ENCODE measurements around the gene WSCD2.
"Not testable (repeated sequence)": the region's sequence is repeated elsewhere in the genome, so short reads cannot be mapped to it uniquely, and the experiment has no call there.

Gene WSCD2

DNA sequence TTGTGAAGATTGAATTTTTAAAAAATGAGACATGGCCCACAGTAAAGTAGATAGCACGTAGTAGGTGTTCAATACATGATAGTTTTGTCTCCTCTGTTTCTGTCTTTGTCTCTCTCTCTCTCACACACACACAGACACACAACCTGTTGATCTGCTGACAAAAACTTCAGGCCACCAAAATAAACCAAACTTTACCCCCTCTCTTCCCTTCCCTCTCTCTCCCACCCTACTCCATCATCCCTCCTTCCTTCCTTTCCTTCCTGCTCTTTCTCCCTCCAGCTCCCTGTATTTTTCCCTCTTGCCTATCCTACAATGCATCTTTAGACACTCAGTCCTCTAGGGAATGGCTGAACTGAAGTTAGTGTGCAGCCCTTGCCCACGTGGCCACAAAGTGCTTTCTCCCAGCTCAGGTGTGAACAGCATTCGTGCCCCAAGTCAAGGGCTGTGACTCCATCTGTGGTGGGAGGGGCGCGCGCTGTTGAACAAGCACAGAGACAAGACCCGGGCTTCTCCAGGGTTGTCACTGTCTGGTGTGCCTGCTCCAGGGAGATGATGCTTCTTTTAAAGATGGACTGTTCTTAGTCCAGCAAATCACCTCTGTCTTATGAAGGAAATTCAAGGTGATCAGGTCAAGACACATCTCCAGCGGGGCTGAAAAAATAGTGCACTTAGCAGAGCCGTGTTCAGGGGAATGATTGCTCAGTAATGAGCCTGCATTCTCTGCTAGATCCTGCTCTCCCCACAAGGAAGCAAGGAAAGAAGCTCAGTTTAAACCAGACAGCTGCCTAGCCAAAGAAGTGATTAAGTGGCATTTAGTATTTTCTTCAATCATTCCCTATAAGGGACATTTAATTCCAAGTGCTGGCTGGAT, 75.3 kb downstream of the WSCD2 start:
- DNase-seq, result no peak

- DNase-seq, result no peak
These were observed 76.8 kb downstream of the WSCD2 start for GRCh38 chr12:108205864-108206263.

- DNase-seq, result no peak
These were observed 79.0 kb downstream of the WSCD2 start for GRCh38 chr12:108207791-108208730.

DNA sequence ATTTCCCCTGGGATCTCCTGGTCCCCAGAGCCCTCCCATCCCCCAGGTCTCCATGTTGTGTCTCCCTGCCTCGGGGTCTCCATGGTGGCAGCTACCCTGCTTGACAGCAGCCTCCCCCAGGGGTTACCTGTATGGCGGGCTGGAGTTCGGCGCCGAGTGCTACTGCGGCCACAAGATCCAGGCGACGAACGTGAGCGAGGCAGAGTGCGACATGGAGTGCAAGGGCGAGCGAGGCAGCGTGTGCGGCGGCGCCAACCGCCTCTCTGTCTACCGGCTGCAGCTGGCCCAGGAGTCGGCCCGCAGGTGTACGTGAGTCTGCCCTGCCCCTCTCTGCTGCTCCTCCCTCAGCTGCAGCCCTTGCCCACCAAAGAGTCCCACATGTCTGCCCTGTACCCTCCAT, 80.9 kb downstream of the WSCD2 start:
- no peak for DNase-seq

DNA sequence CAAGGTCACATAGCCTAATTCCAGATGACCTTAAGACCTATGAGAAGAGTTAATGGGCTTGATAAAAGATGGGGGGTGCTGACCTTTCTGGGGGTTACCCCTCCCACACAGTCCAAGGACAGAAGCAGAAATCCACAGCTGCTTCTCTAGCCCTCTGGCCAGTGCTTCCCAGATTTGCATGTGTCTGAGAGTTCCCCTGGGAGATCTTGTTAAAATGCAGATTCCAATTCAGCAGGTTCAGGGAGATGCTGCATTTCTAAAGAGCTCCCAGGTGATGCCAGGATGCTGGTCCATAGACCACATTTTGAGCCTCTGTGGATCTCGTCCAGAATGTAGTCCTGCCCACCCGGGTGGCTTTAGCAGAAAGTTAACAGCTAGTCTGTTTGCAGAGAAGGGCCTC, 82.1 kb downstream of the WSCD2 start:
- DNase-seq, result no peak

DNA sequence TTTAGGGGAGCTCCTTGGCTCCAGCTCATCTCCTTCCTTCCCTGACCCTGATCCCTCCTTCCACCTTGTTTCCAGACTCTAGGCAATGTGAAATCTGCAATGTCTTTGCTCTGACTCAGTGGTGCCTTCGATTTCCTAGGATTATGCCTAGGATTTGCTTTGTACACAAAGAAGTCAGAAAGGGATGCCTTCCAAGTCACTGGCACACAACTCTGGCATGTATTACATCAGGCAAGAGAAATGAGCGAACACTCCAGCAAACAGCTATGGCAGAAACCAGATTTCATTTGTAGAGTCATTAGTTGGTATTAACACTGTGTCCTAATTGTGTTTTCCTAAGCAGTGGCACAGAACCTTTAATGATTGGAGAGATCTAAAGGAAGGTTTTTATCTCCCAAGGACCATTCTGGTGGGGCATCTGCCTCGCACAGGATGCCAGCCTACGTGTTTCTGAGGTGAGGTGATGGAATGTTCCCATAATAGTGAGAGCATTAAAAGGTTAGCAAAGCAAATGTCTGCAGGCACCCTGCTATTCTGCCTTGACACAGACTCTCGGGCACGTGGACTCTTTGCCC, 84.9 kb downstream of the WSCD2 start:
- no peak for DNase-seq

DNA sequence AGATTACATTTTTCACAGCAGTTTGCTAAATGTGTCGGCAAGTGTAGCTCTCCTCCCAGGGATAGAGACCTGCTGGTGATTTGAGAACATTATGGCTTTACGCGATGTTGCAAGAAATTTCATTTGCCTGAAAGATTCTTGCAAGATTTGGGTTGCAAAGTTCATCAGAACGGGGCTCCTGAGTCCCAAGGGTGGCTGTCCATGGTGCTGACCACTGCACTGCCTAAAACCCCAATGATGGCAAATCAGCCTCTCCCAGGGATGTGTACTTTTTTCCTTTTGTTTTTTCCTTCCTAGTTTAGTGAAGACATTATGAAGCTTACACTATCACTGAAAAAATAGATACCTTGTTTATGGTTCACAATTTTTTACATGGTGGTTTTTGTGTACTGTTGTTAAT, 85.4 kb downstream of the WSCD2 start:
- DNase-seq, result peak; percentile 6

- DNase-seq, result no peak
These were observed 86.4 kb downstream of the WSCD2 start for GRCh38 chr12:108215458-108215857.

GRCh38 chr12:108218921-108219320, 89.8 kb downstream of the WSCD2 start:
- no peak for DNase-seq

GRCh38 chr12:108225101-108225500, 96.0 kb downstream of the WSCD2 start:
- DNase-seq, result not testable (repeated sequence)

- no peak for DNase-seq
These were observed 97.8 kb downstream of the WSCD2 start for GRCh38 chr12:108226866-108227265.

GRCh38 chr12:108228746-108229145, 99.7 kb downstream of the WSCD2 start:
- no peak for DNase-seq

- DNase-seq, result no peak
These were observed 102.2 kb downstream of the WSCD2 start for GRCh38 chr12:108231109-108231905.

GRCh38 chr12:108231909-108232434, 102.9 kb downstream of the WSCD2 start:
- no peak for DNase-seq

- DNase-seq, result no peak
These were observed 103.5 kb downstream of the WSCD2 start for GRCh38 chr12:108232565-108232964.

- DNase-seq, result no peak
These were observed 105.1 kb downstream of the WSCD2 start for GRCh38 chr12:108234158-108234557.

GRCh38 chr12:108235197-108235984, 106.3 kb downstream of the WSCD2 start:
- no peak for DNase-seq

DNA sequence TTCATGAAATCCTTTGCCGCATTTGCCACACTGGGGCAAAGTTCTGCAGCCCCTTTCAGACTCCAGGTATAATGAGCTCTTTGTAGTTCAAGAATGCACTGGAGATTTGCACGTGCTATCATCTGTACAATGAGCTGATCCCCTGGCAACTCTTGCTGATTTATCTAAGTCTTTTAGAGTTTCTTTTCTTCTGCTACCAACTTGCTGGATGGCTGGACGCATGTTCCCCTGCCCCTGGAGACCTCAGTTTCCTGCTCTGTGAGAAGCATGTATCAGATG, 106.8 kb downstream of the WSCD2 start:
- DNase-seq, result no peak

DNA sequence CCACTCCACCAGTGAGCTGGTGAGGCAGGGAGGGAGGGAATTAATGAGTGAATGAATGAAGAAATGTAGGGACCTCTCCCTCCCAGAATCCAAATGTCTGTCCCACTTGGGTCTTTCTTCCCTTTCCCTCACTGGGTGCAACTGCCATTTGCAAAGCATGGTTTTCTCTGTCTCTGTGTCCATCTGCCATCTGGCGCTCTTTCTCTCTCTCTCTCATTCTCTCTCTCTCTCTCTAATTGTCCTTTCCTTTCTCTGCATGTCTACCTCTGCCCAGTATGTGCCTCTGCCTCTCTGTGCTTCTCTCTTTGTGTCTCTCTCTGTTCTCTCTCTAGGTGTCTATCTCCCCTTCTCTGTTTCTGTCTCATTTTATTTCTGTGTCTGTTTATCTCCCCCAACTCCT, 107.3 kb downstream of the WSCD2 start:
- DNase-seq, result no peak

GRCh38 chr12:108237272-108237671, 108.2 kb downstream of the WSCD2 start:
- no peak for DNase-seq

DNA sequence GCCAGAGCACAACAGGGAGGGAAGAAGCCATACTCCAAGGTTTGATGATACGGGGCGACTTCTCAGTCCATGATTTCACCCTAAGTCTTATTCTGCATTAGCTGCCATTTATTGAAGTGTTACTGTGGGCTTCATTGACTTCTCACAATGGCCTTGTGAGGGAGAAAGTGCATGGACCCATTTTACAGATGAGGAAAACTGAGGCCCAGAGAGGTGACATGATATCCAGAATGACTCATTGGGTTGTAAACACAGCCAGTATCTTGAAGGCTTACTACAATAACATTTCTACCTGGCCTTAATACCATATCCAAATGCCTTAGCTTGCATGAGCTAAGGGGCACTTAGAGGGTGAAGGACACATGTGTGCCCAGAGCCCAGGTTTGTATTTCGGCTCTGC, 109.4 kb downstream of the WSCD2 start:
- no peak for DNase-seq

DNA sequence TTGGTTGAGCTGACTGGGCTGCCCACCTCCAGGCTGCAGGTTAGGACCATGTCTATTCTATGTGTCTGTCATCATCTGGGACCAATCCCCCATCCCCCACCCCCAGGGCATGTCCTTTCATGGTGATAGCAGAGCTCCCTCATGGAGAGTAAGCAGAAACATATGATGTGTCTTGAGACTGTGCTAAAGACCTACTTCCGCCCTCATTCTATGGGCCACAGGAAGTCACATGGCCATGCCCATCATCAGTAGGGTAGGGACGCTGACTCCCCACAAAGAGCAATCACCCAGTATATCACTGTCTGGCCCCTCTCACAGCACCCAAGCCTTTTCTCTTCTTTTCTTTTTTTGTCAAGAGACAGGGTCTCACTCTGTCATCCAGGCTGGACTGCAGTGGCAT, 110.3 kb downstream of the WSCD2 start:
- DNase-seq, result no peak

Measured in KG1 (cell line).